Measurements from ENCODE around the gene AMIGO2.

DNA sequence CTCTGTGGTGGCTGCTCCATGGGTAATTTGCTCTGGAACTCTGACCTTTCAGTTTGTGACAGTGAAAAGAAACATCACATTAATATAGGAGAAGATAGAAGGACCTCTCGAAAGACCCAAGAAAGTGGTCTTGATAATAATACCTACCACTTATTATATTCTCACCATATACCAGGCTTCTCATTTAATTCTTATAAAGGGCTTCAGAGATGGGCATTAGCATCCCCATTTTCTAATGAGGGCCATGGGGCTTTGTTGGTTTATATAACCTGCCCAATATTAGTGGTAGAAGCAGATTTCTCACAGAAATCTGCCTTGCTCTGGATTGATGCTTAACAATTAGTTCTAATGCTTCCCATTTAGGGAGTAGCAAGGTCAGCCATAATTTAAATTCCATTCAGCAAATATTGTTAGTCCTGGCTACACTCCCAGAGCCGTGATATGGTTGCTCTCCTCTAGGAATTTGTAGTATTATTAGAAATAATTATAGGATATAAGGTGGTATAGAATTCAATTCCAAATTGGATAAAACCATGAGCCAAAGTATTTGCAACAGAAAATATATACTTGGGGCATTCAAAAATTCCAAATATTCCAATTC, 7.4 kb upstream of the AMIGO2 start:
- TF ChIP-seq, protein P1, sequence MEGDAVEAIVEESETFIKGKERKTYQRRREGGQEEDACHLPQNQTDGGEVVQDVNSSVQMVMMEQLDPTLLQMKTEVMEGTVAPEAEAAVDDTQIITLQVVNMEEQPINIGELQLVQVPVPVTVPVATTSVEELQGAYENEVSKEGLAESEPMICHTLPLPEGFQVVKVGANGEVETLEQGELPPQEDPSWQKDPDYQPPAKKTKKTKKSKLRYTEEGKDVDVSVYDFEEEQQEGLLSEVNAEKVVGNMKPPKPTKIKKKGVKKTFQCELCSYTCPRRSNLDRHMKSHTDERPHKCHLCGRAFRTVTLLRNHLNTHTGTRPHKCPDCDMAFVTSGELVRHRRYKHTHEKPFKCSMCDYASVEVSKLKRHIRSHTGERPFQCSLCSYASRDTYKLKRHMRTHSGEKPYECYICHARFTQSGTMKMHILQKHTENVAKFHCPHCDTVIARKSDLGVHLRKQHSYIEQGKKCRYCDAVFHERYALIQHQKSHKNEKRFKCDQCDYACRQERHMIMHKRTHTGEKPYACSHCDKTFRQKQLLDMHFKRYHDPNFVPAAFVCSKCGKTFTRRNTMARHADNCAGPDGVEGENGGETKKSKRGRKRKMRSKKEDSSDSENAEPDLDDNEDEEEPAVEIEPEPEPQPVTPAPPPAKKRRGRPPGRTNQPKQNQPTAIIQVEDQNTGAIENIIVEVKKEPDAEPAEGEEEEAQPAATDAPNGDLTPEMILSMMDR (conservative IDR thresholded peaks at IDR 0.05; ENCODE audit: low read depth in 2 of 2) = no peak
- TF ChIP-seq, protein P2, sequence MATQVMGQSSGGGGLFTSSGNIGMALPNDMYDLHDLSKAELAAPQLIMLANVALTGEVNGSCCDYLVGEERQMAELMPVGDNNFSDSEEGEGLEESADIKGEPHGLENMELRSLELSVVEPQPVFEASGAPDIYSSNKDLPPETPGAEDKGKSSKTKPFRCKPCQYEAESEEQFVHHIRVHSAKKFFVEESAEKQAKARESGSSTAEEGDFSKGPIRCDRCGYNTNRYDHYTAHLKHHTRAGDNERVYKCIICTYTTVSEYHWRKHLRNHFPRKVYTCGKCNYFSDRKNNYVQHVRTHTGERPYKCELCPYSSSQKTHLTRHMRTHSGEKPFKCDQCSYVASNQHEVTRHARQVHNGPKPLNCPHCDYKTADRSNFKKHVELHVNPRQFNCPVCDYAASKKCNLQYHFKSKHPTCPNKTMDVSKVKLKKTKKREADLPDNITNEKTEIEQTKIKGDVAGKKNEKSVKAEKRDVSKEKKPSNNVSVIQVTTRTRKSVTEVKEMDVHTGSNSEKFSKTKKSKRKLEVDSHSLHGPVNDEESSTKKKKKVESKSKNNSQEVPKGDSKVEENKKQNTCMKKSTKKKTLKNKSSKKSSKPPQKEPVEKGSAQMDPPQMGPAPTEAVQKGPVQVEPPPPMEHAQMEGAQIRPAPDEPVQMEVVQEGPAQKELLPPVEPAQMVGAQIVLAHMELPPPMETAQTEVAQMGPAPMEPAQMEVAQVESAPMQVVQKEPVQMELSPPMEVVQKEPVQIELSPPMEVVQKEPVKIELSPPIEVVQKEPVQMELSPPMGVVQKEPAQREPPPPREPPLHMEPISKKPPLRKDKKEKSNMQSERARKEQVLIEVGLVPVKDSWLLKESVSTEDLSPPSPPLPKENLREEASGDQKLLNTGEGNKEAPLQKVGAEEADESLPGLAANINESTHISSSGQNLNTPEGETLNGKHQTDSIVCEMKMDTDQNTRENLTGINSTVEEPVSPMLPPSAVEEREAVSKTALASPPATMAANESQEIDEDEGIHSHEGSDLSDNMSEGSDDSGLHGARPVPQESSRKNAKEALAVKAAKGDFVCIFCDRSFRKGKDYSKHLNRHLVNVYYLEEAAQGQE (IDR thresholded peaks at IDR 0.05; ENCODE audit: unreplicated experiment) = no peak
- TF ChIP-seq NANOG (IDR thresholded peaks at IDR 0.05; ENCODE audit: borderline replicate concordance) (no peak), EZH2 (IDR thresholded peaks at IDR 0.05; ENCODE audit: low read depth, unreplicated experiment) (no peak)
